ENCODE data around the gene GPC3. TPM values are rescaled to one million over a fixed set of nuclear protein-coding genes. Genes with fewer than 3 reads are reported as not detected.

GPC3 gene
- polyA plus RNA-seq, 2 of the 4 experiments (the other 2 are of a cell fraction): not detected

GRCh38 chrX:133569217-133569616 lies 416.2 kb downstream of the GPC3 start:
- Histone ChIP-seq H3K4me3 (no peak overlapping the region), H3K27ac (no peak overlapping the region), H3K4me2 (no peak overlapping the region), H3K4me1 (no peaks in the 10 kb centered on the region), H3K9me3 (no peaks in the 10 kb centered on the region)
- no peak for TF ChIP-seq POLR2A (IDR thresholded peaks at IDR 0.05; ENCODE audit: low read length)
- no peak for TF ChIP-seq NFE2L2 (conservative IDR thresholded peaks at IDR 0.05; ENCODE audit: low read length)
- TF ChIP-seq MAX (IDR thresholded peaks at IDR 0.05): no peak
- TF ChIP-seq BCL3 (IDR thresholded peaks at IDR 0.05): no peak
- TF ChIP-seq RCOR1 (IDR thresholded peaks at IDR 0.05; ENCODE audit: low read depth, low read length): no peak
- CTCF ChIA-PET: no interaction called here
- ATAC-seq (no peak), DNase-seq (ENCODE audit: low read depth in 1 of 2, low spot score in 1 of 2) (no peak), FAIRE-seq (no peak)
- POLR2A ChIA-PET: no interaction called here

GRCh38 chrX:133568109-133568508 lies 417.3 kb downstream of the GPC3 start:
- no peak overlapping the region for H3K4me3 ChIP-seq
- H3K4me1 ChIP-seq: no peaks in the 10 kb centered on the region
- DNase-seq (ENCODE audit: low read depth in 1 of 2, low spot score in 1 of 2) (no peak), FAIRE-seq (no peak), ATAC-seq (no peak)
- H3K4me2 ChIP-seq: no peak overlapping the region
- TF ChIP-seq CTCF (IDR thresholded peaks at IDR 0.05) (no peak), CBX2 (IDR thresholded peaks at IDR 0.05; ENCODE audit: borderline replicate concordance, low read depth) (no peak), SMC3 (IDR thresholded peaks at IDR 0.05) (no peak), MAZ (IDR thresholded peaks at IDR 0.05; ENCODE audit: borderline replicate concordance, low read depth, low read length) (no peak), TFCP2L1 (CRISPR knock-in tag; IDR thresholded peaks at IDR 0.05) (no peak), BHLHE40 (IDR thresholded peaks at IDR 0.05; ENCODE audit: low read depth, low read length) (no peak), PHF8 (IDR thresholded peaks at IDR 0.05; ENCODE audit: borderline replicate concordance, low read depth) (no peak), MAFK (IDR thresholded peaks at IDR 0.05; ENCODE audit: partially characterized antibody) (no peak), HOXB5 (CRISPR knock-in tag; IDR thresholded peaks at IDR 0.05) (no peak), HOXB13 (CRISPR knock-in tag; IDR thresholded peaks at IDR 0.05; ENCODE audit: low read depth) (no peak), RAD21 (conservative IDR thresholded peaks at IDR 0.05 in 1 of 2, IDR thresholded peaks at IDR 0.05 in 1 of 2) (no peak), RFX5 (IDR thresholded peaks at IDR 0.05) (no peak), NFE2L2 (conservative IDR thresholded peaks at IDR 0.05; ENCODE audit: low read length) (no peak)
- ChIA-PET POLR2A (no interaction called here), CTCF (no interaction called here)
- WGBS (ENCODE audit: missing lambda C conversion rate): no CpG with 5 or more reads among the region's 1 CpG
- H3K9me3 ChIP-seq: no peaks in the 10 kb centered on the region
- no peak overlapping the region for H3K27ac ChIP-seq

GRCh38 chrX:133566876-133567275 lies 418.5 kb downstream of the GPC3 start:
- Histone ChIP-seq H3K4me2 (no peak overlapping the region), H3K27ac (no peak overlapping the region), H3K9me3 (no peaks in the 10 kb centered on the region), H3K4me3 (no peak overlapping the region), H3K4me1 (no peaks in the 10 kb centered on the region)
- no peak for ATAC-seq
- WGBS (ENCODE audit: missing lambda C conversion rate): 50% methylated on average over 1 of the region's 1 CpG
- FAIRE-seq: no peak
- CTCF ChIA-PET: no interaction called here
- no peak for DNase-seq (ENCODE audit: low read depth in 1 of 2, low spot score in 1 of 2)
- POLR2A ChIA-PET: no interaction called here
- no peak for TF ChIP-seq ZNF302 (CRISPR knock-in tag; IDR thresholded peaks at IDR 0.05)
- no peak for TF ChIP-seq HES2 (IDR thresholded peaks at IDR 0.05)
- TF ChIP-seq HEYL (CRISPR knock-in tag; IDR thresholded peaks at IDR 0.05): no peak
- TF ChIP-seq CBX2 (IDR thresholded peaks at IDR 0.05; ENCODE audit: borderline replicate concordance, low read depth): no peak
- no peak for TF ChIP-seq PBX3 (IDR thresholded peaks at IDR 0.05)
- TF ChIP-seq HMGXB4 (CRISPR knock-in tag; IDR thresholded peaks at IDR 0.05; ENCODE audit: borderline replicate concordance): no peak
- TF ChIP-seq TP53 (CRISPR knock-in tag; IDR thresholded peaks at IDR 0.05): no peak
- no peak for TF ChIP-seq CEBPB (IDR thresholded peaks at IDR 0.05)
- no peak for TF ChIP-seq ZSCAN20 (CRISPR knock-in tag; IDR thresholded peaks at IDR 0.05)
- no peak for TF ChIP-seq CBX8 (IDR thresholded peaks at IDR 0.05)
